Adrenal gland (tissue), 5 donors: Measurements from ENCODE around the gene MAD2L1BP.

Source experiments
- CTCF ChIP-seq, 6 experiments: fragments of 450-650 bp in 4 of 6; fragments of 200-600 bp in 2 of 6; sonication (generic) in 1 of 6; IDR thresholded peaks; 1 replicate in 5 of 6; 2 replicates in 1 of 6; pipeline versions ENCODE4 v1.5.1 to v1.8.0; 2016 to 2021; ENCODE audit warnings: antibody characterized with exemption in 6 of 6, mild to moderate bottlenecking in 2 of 6, moderate library complexity in 1 of 6
- POLR2A ChIP-seq, 2 donors: fragments of 450-650 bp; IDR thresholded peaks; one replicate each; pipeline ENCODE4 v1.6.1; 2017; ENCODE audit warnings: antibody characterized with exemption in 2 of 2, mild to moderate bottlenecking in 2 of 2, moderate library complexity in 1 of 2
- donor health status: DM: no; HTN: no; CAD: no.

- no peak for TF ChIP-seq CTCF (IDR thresholded peaks at IDR 0.05)
- no peak for TF ChIP-seq POLR2A (IDR thresholded peaks at IDR 0.05)
These were observed 48.2 kb downstream of the MAD2L1BP start for GRCh38 chr6:43683708-43684455.
